Prostate gland (tissue), 2 donors: ENCODE data around the gene TEX29.

Experiments used
- POLR2A ChIP-seq: fragments of 450-650 bp; IDR thresholded peaks from one replicate; pipeline ENCODE4 v1.6.1; 2016; ENCODE audit warnings: antibody characterized with exemption, mild to moderate bottlenecking
- TF ChIP-seq, protein P1 (sequence below), 4 experiments: fragments of 200-600 bp in 2 of 4; fragments of 450-650 bp in 2 of 4; sonication (generic) in 2 of 4; IDR thresholded peaks; 1 replicate in 3 of 4; 2 replicates in 1 of 4; pipeline ENCODE4 v1.5.1; 2016 to 2019; ENCODE audit warnings: antibody characterized with exemption in 4 of 4, mild to moderate bottlenecking in 2 of 4, moderate library complexity in 2 of 4

DNA sequence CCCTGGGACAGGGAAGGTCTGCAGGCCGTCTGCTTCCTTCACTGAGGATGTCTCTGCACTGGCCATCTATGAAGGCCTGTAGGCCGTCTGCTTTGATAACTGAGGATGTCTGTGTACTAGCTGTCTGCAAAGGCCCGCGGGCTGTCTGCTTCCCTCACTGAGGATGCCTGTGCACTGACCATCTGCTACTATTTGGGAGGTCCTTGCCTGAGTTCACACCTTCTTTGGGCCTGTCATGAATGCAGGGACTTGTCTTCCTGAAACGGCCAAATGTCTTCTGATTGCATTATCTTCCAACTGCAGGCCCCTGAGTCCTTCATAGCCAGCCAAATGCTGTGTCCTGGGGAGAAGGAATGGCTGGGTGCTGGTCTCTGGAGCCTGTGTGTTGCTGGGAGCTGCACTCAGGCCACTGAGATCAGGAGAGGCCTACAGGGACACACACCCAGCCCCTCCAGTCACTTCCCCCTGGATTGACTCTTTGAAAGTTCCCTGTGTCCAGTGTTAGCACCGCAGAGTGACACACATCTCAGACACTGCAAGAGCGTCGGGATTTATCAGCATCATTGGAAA is 72.9 kb downstream of the TEX29 start:
- TF ChIP-seq, protein P1, sequence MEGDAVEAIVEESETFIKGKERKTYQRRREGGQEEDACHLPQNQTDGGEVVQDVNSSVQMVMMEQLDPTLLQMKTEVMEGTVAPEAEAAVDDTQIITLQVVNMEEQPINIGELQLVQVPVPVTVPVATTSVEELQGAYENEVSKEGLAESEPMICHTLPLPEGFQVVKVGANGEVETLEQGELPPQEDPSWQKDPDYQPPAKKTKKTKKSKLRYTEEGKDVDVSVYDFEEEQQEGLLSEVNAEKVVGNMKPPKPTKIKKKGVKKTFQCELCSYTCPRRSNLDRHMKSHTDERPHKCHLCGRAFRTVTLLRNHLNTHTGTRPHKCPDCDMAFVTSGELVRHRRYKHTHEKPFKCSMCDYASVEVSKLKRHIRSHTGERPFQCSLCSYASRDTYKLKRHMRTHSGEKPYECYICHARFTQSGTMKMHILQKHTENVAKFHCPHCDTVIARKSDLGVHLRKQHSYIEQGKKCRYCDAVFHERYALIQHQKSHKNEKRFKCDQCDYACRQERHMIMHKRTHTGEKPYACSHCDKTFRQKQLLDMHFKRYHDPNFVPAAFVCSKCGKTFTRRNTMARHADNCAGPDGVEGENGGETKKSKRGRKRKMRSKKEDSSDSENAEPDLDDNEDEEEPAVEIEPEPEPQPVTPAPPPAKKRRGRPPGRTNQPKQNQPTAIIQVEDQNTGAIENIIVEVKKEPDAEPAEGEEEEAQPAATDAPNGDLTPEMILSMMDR (IDR thresholded peaks at IDR 0.05) = no peak
- no peak for TF ChIP-seq POLR2A
